ENCODE measurements around the gene WFDC1.
"Not testable (repeated sequence)": the region's sequence is repeated elsewhere in the genome, so short reads cannot be mapped to it uniquely, and the experiment has no call there.

WFDC1 gene

GRCh38 chr16:84340325-84341040 lies 45.8 kb downstream of the WFDC1 start:
- Mint-ChIP-seq H3K36me3 (peaks cover 2% of the 10 kb centered on the region), H3K27me3 (no peaks in the 10 kb centered on the region), H3K4me1 (ENCODE audit: low read depth) (no peaks in the 10 kb centered on the region), H3K4me3 (no peak overlapping the region), H3K9me3 (ENCODE audit: low read depth) (peaks cover 13% of the 10 kb centered on the region), H3K27ac (no peak overlapping the region)

GRCh38 chr16:84341528-84342295 lies 47.0 kb downstream of the WFDC1 start:
- H3K27ac Mint-ChIP-seq = no peak overlapping the region
- peaks cover under 1% of the 10 kb centered on the region for H3K27me3 Mint-ChIP-seq
- peaks cover 8% of the 10 kb centered on the region for H3K9me3 Mint-ChIP-seq (ENCODE audit: low read depth)
- H3K4me3 Mint-ChIP-seq = no peak overlapping the region
- H3K4me1 Mint-ChIP-seq (ENCODE audit: low read depth) = no peaks in the 10 kb centered on the region
- peaks cover 2% of the 10 kb centered on the region for H3K36me3 Mint-ChIP-seq

- H3K27ac Mint-ChIP-seq; H3K9me3 Mint-ChIP-seq (ENCODE audit: low read depth); H3K36me3 Mint-ChIP-seq; H3K27me3 Mint-ChIP-seq; H3K4me3 Mint-ChIP-seq; H3K4me1 Mint-ChIP-seq (ENCODE audit: low read depth): not testable (repeated sequence)
Observed at GRCh38 chr16:84343800-84344199, 49.1 kb downstream of the WFDC1 start.

GRCh38 chr16:84344781-84345180 lies 50.1 kb downstream of the WFDC1 start:
- Mint-ChIP-seq H3K27me3 (peaks cover 2% of the 10 kb centered on the region), H3K4me3 (no peak overlapping the region), H3K9me3 (ENCODE audit: low read depth) (no peaks in the 10 kb centered on the region), H3K27ac (no peak overlapping the region), H3K4me1 (ENCODE audit: low read depth) (no peaks in the 10 kb centered on the region), H3K36me3 (no peaks in the 10 kb centered on the region)

GRCh38 chr16:84347161-84347560 lies 52.5 kb downstream of the WFDC1 start:
- peaks cover 2% of the 10 kb centered on the region for H3K27me3 Mint-ChIP-seq
- no peak overlapping the region for H3K4me3 Mint-ChIP-seq
- H3K4me1 Mint-ChIP-seq (ENCODE audit: low read depth) = no peaks in the 10 kb centered on the region
- no peaks in the 10 kb centered on the region for H3K9me3 Mint-ChIP-seq (ENCODE audit: low read depth)
- no peak overlapping the region for H3K27ac Mint-ChIP-seq
- no peaks in the 10 kb centered on the region for H3K36me3 Mint-ChIP-seq

- H3K4me3 Mint-ChIP-seq = no peak overlapping the region
- H3K27ac Mint-ChIP-seq = no peak overlapping the region
- no peaks in the 10 kb centered on the region for H3K9me3 Mint-ChIP-seq (ENCODE audit: low read depth)
- no peaks in the 10 kb centered on the region for H3K4me1 Mint-ChIP-seq (ENCODE audit: low read depth)
- H3K27me3 Mint-ChIP-seq = peaks cover 2% of the 10 kb centered on the region
- H3K36me3 Mint-ChIP-seq = no peaks in the 10 kb centered on the region
Observed at GRCh38 chr16:84348386-84348888, 53.8 kb downstream of the WFDC1 start.

GRCh38 chr16:84349862-84350684 lies 55.4 kb downstream of the WFDC1 start:
- no peaks in the 10 kb centered on the region for H3K36me3 Mint-ChIP-seq
- no peaks in the 10 kb centered on the region for H3K9me3 Mint-ChIP-seq (ENCODE audit: low read depth)
- H3K4me3 Mint-ChIP-seq = no peak overlapping the region
- no peak overlapping the region for H3K27ac Mint-ChIP-seq
- no peaks in the 10 kb centered on the region for H3K4me1 Mint-ChIP-seq (ENCODE audit: low read depth)
- peaks cover 2% of the 10 kb centered on the region for H3K27me3 Mint-ChIP-seq

- Mint-ChIP-seq H3K27ac (no peak overlapping the region), H3K4me3 (no peak overlapping the region), H3K9me3 (ENCODE audit: low read depth) (no peaks in the 10 kb centered on the region), H3K36me3 (no peaks in the 10 kb centered on the region), H3K27me3 (peaks cover 2% of the 10 kb centered on the region), H3K4me1 (ENCODE audit: low read depth) (no peaks in the 10 kb centered on the region)
Observed at GRCh38 chr16:84350685-84351400, 56.2 kb downstream of the WFDC1 start.

GRCh38 chr16:84351630-84352029 lies 57.0 kb downstream of the WFDC1 start:
- Mint-ChIP-seq H3K27ac (no peak overlapping the region), H3K9me3 (ENCODE audit: low read depth) (no peaks in the 10 kb centered on the region), H3K4me1 (ENCODE audit: low read depth) (no peaks in the 10 kb centered on the region), H3K4me3 (no peak overlapping the region), H3K27me3 (peaks cover 2% of the 10 kb centered on the region), H3K36me3 (no peaks in the 10 kb centered on the region)

GRCh38 chr16:84354306-84354705 lies 59.6 kb downstream of the WFDC1 start:
- H3K4me1 Mint-ChIP-seq (ENCODE audit: low read depth) = peaks cover 4% of the 10 kb centered on the region
- H3K9me3 Mint-ChIP-seq (ENCODE audit: low read depth) = no peaks in the 10 kb centered on the region
- H3K27ac Mint-ChIP-seq = no peak overlapping the region
- no peak overlapping the region for H3K4me3 Mint-ChIP-seq
- H3K36me3 Mint-ChIP-seq = no peaks in the 10 kb centered on the region
- H3K27me3 Mint-ChIP-seq = no peaks in the 10 kb centered on the region

GRCh38 chr16:84355149-84355548 lies 60.5 kb downstream of the WFDC1 start:
- Mint-ChIP-seq H3K9me3 (ENCODE audit: low read depth) (no peaks in the 10 kb centered on the region), H3K36me3 (no peaks in the 10 kb centered on the region), H3K4me1 (ENCODE audit: low read depth) (peaks cover 13% of the 10 kb centered on the region), H3K27ac (no peak overlapping the region), H3K4me3 (no peak overlapping the region), H3K27me3 (no peaks in the 10 kb centered on the region)

- Mint-ChIP-seq H3K36me3 (no peaks in the 10 kb centered on the region), H3K4me1 (ENCODE audit: low read depth) (peaks cover 23% of the 10 kb centered on the region), H3K4me3 (no peak overlapping the region), H3K27ac (no peak overlapping the region), H3K9me3 (ENCODE audit: low read depth) (no peaks in the 10 kb centered on the region), H3K27me3 (no peaks in the 10 kb centered on the region)
Observed at GRCh38 chr16:84356176-84356575, 61.5 kb downstream of the WFDC1 start.

GRCh38 chr16:84356591-84357116 lies 62.0 kb downstream of the WFDC1 start:
- no peaks in the 10 kb centered on the region for H3K9me3 Mint-ChIP-seq (ENCODE audit: low read depth)
- H3K27ac Mint-ChIP-seq = no peak overlapping the region

GRCh38 chr16:84357191-84357651 lies 62.5 kb downstream of the WFDC1 start:
- no peak overlapping the region for H3K4me3 Mint-ChIP-seq
- no peaks in the 10 kb centered on the region for H3K36me3 Mint-ChIP-seq
- no peak overlapping the region for H3K27ac Mint-ChIP-seq
- H3K9me3 Mint-ChIP-seq (ENCODE audit: low read depth) = no peaks in the 10 kb centered on the region
- H3K4me1 Mint-ChIP-seq (ENCODE audit: low read depth) = peaks cover 23% of the 10 kb centered on the region
- no peaks in the 10 kb centered on the region for H3K27me3 Mint-ChIP-seq

More at GRCh38 chr16:84356591-84357116, 62.0 kb downstream of the WFDC1 start:
- Mint-ChIP-seq H3K4me1 (ENCODE audit: low read depth) (peaks cover 23% of the 10 kb centered on the region), H3K27me3 (no peaks in the 10 kb centered on the region), H3K4me3 (no peak overlapping the region), H3K36me3 (no peaks in the 10 kb centered on the region)

Data from activated naive CD8-positive, alpha-beta T cell (primary cell).